T-helper 1 cell treated with Interleukin-12 subunit alpha and Interleukin-12 subunit beta and Interleukin-4 antibody, amounts not matched to agents 30 ng/mL and 1 ng/mL, for 36 hours (primary cell): Measurements from ENCODE around the gene COX6B2. TPM values are rescaled to one million over a fixed set of nuclear protein-coding genes. Genes with fewer than 3 reads are reported as not detected.

Experiments
- total RNA-seq: library from RNA; stranded (reverse); gene quantifications from 2 replicates; pipeline ENCODE4 v1.2.3, GENCODE V29; 2022

The COX6B2 gene
- total RNA-seq, 1 donor from 2014 or later, result 0.51 TPM

Other genes starting within 250 kb of the COX6B2 start
- 153 TPM in 2 replicates for gene PPP1R12C, start 237.1 kb downstream of the COX6B2 start, total RNA-seq
- gene TNNT1, start 205.5 kb downstream of the COX6B2 start, total RNA-seq, result not detected in 2 replicates
- 0.63 TPM in 1 of 2 replicates, not detected in the other for gene TNNI3, start 197.0 kb downstream of the COX6B2 start, total RNA-seq
- not detected in 2 replicates for gene DNAAF3, start 188.1 kb downstream of the COX6B2 start, total RNA-seq
- not detected in 2 replicates for gene SYT5, start 174.4 kb downstream of the COX6B2 start, total RNA-seq
- 0.05 and 0.07 TPM in 2 replicates for gene PTPRH, start 145.2 kb downstream of the COX6B2 start, total RNA-seq
- 11.2 and 12.6 TPM in 2 replicates for gene TMEM86B, start 126.0 kb downstream of the COX6B2 start, total RNA-seq
- 242 and 247 TPM in 2 replicates for gene PPP6R1, start 95.7 kb downstream of the COX6B2 start, total RNA-seq
- 30.0 and 33.5 TPM in 2 replicates for gene HSPBP1, start 74.6 kb downstream of the COX6B2 start, total RNA-seq
- 8.1 and 10.0 TPM in 2 replicates for gene BRSK1, start 70.7 kb downstream of the COX6B2 start, total RNA-seq
- gene TMEM150B, start 29.4 kb downstream of the COX6B2 start, total RNA-seq, result 0.93 and 1.4 TPM in 2 replicates
- 15.4 and 19.9 TPM in 2 replicates for gene KMT5C, start 14.8 kb downstream of the COX6B2 start, total RNA-seq
- gene GARIN5B, start 8.5 kb upstream of the COX6B2 start, total RNA-seq, result not detected in 2 replicates
- 0.51 and 0.74 TPM in 2 replicates for gene IL11, start 15.7 kb upstream of the COX6B2 start, total RNA-seq
- not detected in 2 replicates for gene TMEM190, start 22.1 kb upstream of the COX6B2 start, total RNA-seq
- 11.8 and 14.8 TPM in 2 replicates for gene TMEM238, start 29.6 kb upstream of the COX6B2 start, total RNA-seq
- gene RPL28, start 31.2 kb upstream of the COX6B2 start, total RNA-seq, result 2,242 and 2,308 TPM in 2 replicates
- gene UBE2S, start 53.1 kb upstream of the COX6B2 start, total RNA-seq, result 167 and 180 TPM in 2 replicates
- not detected in 2 replicates for gene SHISA7, start 88.6 kb upstream of the COX6B2 start, total RNA-seq
- gene ISOC2, start 106.9 kb upstream of the COX6B2 start, total RNA-seq, result 18.3 and 22.5 TPM in 2 replicates
- not detected in 2 replicates for gene C19orf85, start 110.0 kb upstream of the COX6B2 start, total RNA-seq
- 6.3 and 8.9 TPM in 2 replicates for gene ZNF628, start 121.9 kb upstream of the COX6B2 start, total RNA-seq
- 11.4 and 13.2 TPM in 2 replicates for gene NAT14, start 130.5 kb upstream of the COX6B2 start, total RNA-seq
- 0.15 and 0.39 TPM in 2 replicates for gene SSC5D, start 133.7 kb upstream of the COX6B2 start, total RNA-seq
- not detected in 2 replicates for gene SBK2, start 182.4 kb upstream of the COX6B2 start, total RNA-seq
- not detected in 2 replicates for gene SBK3, start 190.8 kb upstream of the COX6B2 start, total RNA-seq
- 7.3 and 8.0 TPM in 2 replicates for gene ZNF579, start 226.1 kb upstream of the COX6B2 start, total RNA-seq
- 14.9 and 15.5 TPM in 2 replicates for gene FIZ1, start 244.8 kb upstream of the COX6B2 start, total RNA-seq
- 21.0 and 25.4 TPM in 2 replicates for gene ZNF524, start 245.6 kb upstream of the COX6B2 start, total RNA-seq